HCT116 (cell line): ENCODE data around the gene LAS1L.
A peak's percentile ranks its signal among the peaks of the same experiment; 100 is the strongest.

Experiments used
- EZH2 ChIP-seq: fragments of 200-600 bp; sonication (generic); IDR thresholded peaks from 2 replicates; pipeline ENCODE4 v1.6.1; 2017; ENCODE audit warnings: antibody characterized with exemption, mixed run types
- EZH2phosphoT487 ChIP-seq: fragments of 200-600 bp; IDR thresholded peaks from 2 replicates; pipeline ENCODE4 v1.6.1; 2018; ENCODE audit warnings: antibody characterized with exemption, borderline replicate concordance
- POLR2A ChIP-seq: IDR thresholded peaks from 2 replicates; pipeline ENCODE4 v1.7.0; 2011; ENCODE audit warnings: borderline replicate concordance; ENCODE audit not compliant: insufficient read depth, insufficient read length; ENCODE audit errors: extremely low read depth
- POLR2AphosphoS5 ChIP-seq: IDR thresholded peaks from 2 replicates; pipeline ENCODE4 v1.6.1; 2011; ENCODE audit warnings: mild to moderate bottlenecking, low read depth, low read length, moderate library complexity
- TF ChIP-seq, protein P1 (sequence below), 3 experiments: fragments of 200-600 bp in 1 of 3; sonication (generic) in 1 of 3; IDR thresholded peaks in 2 of 3; conservative IDR thresholded peaks in 1 of 3; 2 replicates each; pipeline ENCODE4 v1.5.1; 2012 to 2017; ENCODE audit warnings: low read depth in 2 of 3, low read length in 2 of 3, antibody characterized with exemption in 1 of 3, borderline replicate concordance in 1 of 3, control low read depth in 1 of 3, mild to moderate bottlenecking in 1 of 3, mixed read lengths in 1 of 3, mixed run types in 1 of 3, moderate library complexity in 1 of 3; ENCODE audit not compliant: insufficient read depth in 1 of 3

DNA sequence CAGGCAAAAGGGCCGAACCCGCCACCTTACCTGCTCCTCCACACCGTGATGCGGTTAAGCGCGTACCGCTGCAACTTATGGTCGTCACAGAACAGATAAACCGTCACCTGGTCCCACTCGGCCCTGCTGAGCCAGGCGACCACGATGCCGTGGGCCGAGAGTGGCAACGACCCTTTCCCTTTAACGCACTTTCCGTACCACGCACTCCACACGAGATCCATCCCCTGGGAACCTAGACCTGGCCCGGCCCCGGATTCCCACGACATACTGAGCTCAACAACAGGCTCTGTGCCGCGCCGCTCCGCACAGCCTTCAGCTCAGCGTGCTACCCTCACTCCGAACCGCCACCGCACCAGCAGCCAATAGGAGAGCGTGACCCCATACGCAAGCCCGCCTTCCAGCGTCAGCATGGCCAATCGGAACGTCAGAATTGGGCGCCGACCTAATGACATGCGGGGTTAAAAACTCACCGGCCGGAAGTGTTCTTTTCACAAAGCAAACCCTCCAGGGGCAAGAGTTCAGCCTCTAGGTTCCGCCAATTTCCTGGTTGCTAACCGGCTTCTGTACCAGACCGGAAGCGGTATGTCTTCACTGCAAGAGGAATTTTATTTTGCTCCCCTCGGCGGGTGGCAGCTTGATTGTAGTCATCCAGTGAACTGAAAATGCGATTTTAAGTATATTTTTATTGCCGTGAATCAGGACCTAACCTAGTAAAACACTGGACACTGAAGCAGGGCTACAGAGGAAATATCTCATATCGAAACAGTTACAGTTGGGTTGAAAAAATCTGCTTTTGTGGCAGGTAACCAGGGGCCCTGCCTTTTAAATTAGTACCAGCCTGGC is at the start of gene LAS1L:
- TF ChIP-seq, protein P1, sequence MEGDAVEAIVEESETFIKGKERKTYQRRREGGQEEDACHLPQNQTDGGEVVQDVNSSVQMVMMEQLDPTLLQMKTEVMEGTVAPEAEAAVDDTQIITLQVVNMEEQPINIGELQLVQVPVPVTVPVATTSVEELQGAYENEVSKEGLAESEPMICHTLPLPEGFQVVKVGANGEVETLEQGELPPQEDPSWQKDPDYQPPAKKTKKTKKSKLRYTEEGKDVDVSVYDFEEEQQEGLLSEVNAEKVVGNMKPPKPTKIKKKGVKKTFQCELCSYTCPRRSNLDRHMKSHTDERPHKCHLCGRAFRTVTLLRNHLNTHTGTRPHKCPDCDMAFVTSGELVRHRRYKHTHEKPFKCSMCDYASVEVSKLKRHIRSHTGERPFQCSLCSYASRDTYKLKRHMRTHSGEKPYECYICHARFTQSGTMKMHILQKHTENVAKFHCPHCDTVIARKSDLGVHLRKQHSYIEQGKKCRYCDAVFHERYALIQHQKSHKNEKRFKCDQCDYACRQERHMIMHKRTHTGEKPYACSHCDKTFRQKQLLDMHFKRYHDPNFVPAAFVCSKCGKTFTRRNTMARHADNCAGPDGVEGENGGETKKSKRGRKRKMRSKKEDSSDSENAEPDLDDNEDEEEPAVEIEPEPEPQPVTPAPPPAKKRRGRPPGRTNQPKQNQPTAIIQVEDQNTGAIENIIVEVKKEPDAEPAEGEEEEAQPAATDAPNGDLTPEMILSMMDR (IDR thresholded peaks at IDR 0.05 in 2 of 3, conservative IDR thresholded peaks at IDR 0.05 in 1 of 3; ENCODE audit: borderline replicate concordance in 1 of 3, insufficient read depth in 1 of 3, low read depth in 2 of 3, low read length in 2 of 3): no peak
- TF ChIP-seq EZH2 (no peak), POLR2A (no peak), POLR2AphosphoS5 (peak; percentile 70), EZH2phosphoT487 (no peak)
